ENCODE data around the gene POLR2E. TPM values are rescaled to one million over a fixed set of nuclear protein-coding genes. Genes with fewer than 3 reads are reported as not detected.

POLR2E gene
- total and polyA plus RNA-seq, 2 of the 8 experiments (the other 6 are each of a cell fraction or from before 2014, with no cell fraction given), result 281 to 381 TPM

DNA sequence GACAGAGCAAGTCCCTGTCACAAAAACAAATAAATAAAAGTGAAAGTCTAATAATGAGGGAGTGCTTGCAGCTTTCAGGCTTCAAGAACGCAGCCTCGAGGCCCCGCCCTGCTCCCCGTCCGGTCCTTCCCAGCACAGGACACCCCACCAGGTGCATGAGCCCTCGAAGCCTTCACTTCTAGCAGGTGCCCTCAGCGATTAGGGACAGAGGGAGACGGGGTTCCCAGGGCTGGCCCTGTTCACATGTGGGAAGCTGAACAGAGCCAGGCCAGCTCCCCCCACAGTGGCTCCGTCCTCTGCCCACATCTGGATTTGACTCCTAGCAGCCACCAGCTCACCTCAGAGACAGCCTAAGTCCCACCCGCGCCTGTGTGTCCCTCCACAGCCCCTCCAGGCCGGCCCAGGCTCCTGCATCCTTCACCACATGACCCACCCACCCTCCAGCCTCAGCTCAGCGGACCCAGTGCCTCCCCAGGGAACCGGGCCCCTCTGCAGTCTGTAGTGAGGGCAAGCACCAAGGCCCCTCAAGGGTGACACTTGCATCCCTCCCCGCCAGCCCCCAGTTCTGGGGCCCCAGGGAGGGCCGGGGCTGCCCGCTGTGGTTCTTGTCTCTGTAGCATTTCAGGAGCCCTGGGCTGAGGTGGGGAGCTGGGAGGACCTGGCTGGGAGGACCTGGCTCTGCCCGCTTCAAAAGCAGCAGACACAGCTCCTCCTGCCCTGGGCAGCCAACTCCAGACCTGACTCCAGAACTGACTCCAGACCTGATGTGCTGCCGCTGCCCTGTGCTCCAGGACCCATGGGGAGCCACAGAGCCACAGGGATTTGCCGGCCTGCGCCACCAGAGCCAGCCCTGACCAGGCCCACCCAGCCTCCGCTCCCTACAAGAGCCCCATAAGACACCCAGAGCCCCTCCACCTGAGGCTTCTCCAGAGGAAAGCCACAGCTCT lies 35.9 kb upstream of the POLR2E start:
- Histone ChIP-seq H2BK15ac (ENCODE audit: low read length) (no peak overlapping the region), H4K91ac (replicated peaks; ENCODE audit: insufficient read length, low read length) (peak overlapping the region; percentile 16), H3K18ac (ENCODE audit: extremely low read depth, low read length) (peak overlapping the region; percentile 19; the same call in 1 of the 2 replicates), H2AK5ac (ENCODE audit: low read depth, low read length) (no peak overlapping the region), H3K36me3 (ENCODE audit: control insufficient read depth in 2 of 4, insufficient read depth in 4 of 4, low read length in 3 of 4) (peaks cover 2 to 12% (median 4%) of the 10 kb centered on the region in 4 experiments; a peak in 4 of 8 replicates), H3K27ac (ENCODE audit: low read depth, low read length) (no peak overlapping the region; the same call in 1 of the 2 replicates), H2BK20ac (ENCODE audit: low read length) (no peak overlapping the region), H3K9me3 (ENCODE audit: insufficient read depth in 2 of 2, low read depth in 1 of 2, low read length in 1 of 2) (no peaks in the 10 kb centered on the region), H3K4ac (replicated peaks; ENCODE audit: insufficient read length, low read depth, low read length) (no peak overlapping the region), H3K4me1 (replicated peaks in 1 of 4; ENCODE audit: control insufficient read depth in 3 of 4, insufficient read depth in 4 of 4, low read length in 3 of 4) (peaks cover 0 to 14% (median 7%) of the 10 kb centered on the region in 4 experiments; a peak in 6 of 7 replicates), H3K23me2 (ENCODE audit: low read depth, low read length) (peaks cover 4% of the 10 kb centered on the region; the same call in 1 of the 2 replicates), H3K4me3 (ENCODE audit: extremely low read depth in 1 of 4, insufficient read depth in 2 of 4, low read depth in 3 of 4, low read length in 4 of 4) (peak overlapping the region in 1 of 4 experiments; percentile 52; a peak in 2 of 8 replicates), H3K23ac (ENCODE audit: insufficient read length) (no peak overlapping the region), H3K79me1 (ENCODE audit: low read depth, low read length) (peaks cover 14% of the 10 kb centered on the region), H3K56ac (replicated peaks; ENCODE audit: insufficient read length, low read depth, low read length) (no peak overlapping the region), H3K79me2 (ENCODE audit: control insufficient read depth in 1 of 2, insufficient read depth in 2 of 2, low read length in 2 of 2) (no peaks in the 10 kb centered on the region; a peak in 1 of 4 replicates), H2AFZ (ENCODE audit: low read length) (no peak overlapping the region), H2BK5ac (ENCODE audit: low read depth, low read length) (no peak overlapping the region), H3K27me3 (replicated peaks in 1 of 4; ENCODE audit: control insufficient read depth in 3 of 4, extremely low read depth in 1 of 4, insufficient read depth in 3 of 4, low read length in 3 of 4) (no peaks in the 10 kb centered on the region), H4K8ac (ENCODE audit: extremely low read depth, insufficient read depth, low read length) (no peak overlapping the region), H3K9ac (replicated peaks in 1 of 4; ENCODE audit: extremely low read depth in 1 of 4, low read depth in 3 of 4, low read length in 3 of 4) (no peak overlapping the region), H3K4me2 (ENCODE audit: insufficient read depth in 1 of 2, low read depth in 2 of 2, low read length in 2 of 2) (peak overlapping the region; percentile 52 to 67), H3K14ac (ENCODE audit: insufficient read length) (no peak overlapping the region), H2BK12ac (ENCODE audit: low read depth, low read length) (no peak overlapping the region), H4K20me1 (replicated peaks in 1 of 2; ENCODE audit: control insufficient read depth in 1 of 2, insufficient read depth in 2 of 2, low read length in 2 of 2) (peaks cover 4 to 12% of the 10 kb centered on the region in 2 experiments), H4K5ac (ENCODE audit: insufficient read length, low read depth, low read length) (no peak overlapping the region), H2BK120ac (replicated peaks; ENCODE audit: low read depth, low read length) (no peak overlapping the region)
- CTCF ChIA-PET (ENCODE audit: partially characterized antibody), result interaction anchor here (0.7 to 4.5 kb wide), 13 partner anchors 9 to 195 kb away, joined by 3 to 24 read pairs (median 3); no protein-coding TSS in a partner anchor
- POLR2A ChIA-PET (ENCODE audit: partially characterized antibody), result interaction anchor here (1.2 to 1.7 kb wide), 3 partner anchors 15 to 37 kb away, joined by 3 to 10 read pairs (median 5); no protein-coding TSS in a partner anchor
- FAIRE-seq (no peak), DNase-seq (ENCODE audit: low read depth in 1 of 2, low spot score in 2 of 2) (no peak)
- TF ChIP-seq RBBP5 (IDR thresholded peaks at IDR 0.05; ENCODE audit: borderline replicate concordance, low read depth, low read length) (no peak), JUN (IDR thresholded peaks at IDR 0.05; ENCODE audit: low read depth, low read length) (no peak), BCL11A (IDR thresholded peaks at IDR 0.05; ENCODE audit: low read depth in 2 of 2, low read length in 2 of 2) (no peak)
- TF ChIP-seq, protein P1, sequence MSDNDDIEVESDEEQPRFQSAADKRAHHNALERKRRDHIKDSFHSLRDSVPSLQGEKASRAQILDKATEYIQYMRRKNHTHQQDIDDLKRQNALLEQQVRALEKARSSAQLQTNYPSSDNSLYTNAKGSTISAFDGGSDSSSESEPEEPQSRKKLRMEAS (IDR thresholded peaks at IDR 0.05), result no peak
- TF ChIP-seq, protein P2, sequence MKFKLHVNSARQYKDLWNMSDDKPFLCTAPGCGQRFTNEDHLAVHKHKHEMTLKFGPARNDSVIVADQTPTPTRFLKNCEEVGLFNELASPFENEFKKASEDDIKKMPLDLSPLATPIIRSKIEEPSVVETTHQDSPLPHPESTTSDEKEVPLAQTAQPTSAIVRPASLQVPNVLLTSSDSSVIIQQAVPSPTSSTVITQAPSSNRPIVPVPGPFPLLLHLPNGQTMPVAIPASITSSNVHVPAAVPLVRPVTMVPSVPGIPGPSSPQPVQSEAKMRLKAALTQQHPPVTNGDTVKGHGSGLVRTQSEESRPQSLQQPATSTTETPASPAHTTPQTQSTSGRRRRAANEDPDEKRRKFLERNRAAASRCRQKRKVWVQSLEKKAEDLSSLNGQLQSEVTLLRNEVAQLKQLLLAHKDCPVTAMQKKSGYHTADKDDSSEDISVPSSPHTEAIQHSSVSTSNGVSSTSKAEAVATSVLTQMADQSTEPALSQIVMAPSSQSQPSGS (IDR thresholded peaks at IDR 0.05; ENCODE audit: low read length), result no peak
- WGBS, 2 experiments (ENCODE audit: extremely low coverage in 1 of 2, insufficient coverage in 1 of 2, insufficient read length in 1 of 2, insufficient replicate concordance in 2 of 2, low coverage in 1 of 2, low lambda C conversion rate in 2 of 2, missing lambda C conversion rate in 1 of 2), result 89% methylated on average over 22 of the region's 22 CpGs; no CpG with 5 or more reads in 1 of the 2 experiments
